Measurements from ENCODE around the gene TRPV4.

- TF ChIP-seq POLR2A (IDR thresholded peaks at IDR 0.05; ENCODE audit: low read depth, low read length) (no peak), CTCF (IDR thresholded peaks at IDR 0.05; ENCODE audit: extremely low read depth in 1 of 2, insufficient read depth in 1 of 2, low read depth in 1 of 2, low read length in 2 of 2) (no peak), MAX (IDR thresholded peaks at IDR 0.05; ENCODE audit: insufficient read depth, insufficient read length) (no peak), MYC (IDR thresholded peaks at IDR 0.05; ENCODE audit: low read depth, low read length) (no peak), FOS (IDR thresholded peaks at IDR 0.05; ENCODE audit: borderline replicate concordance, insufficient read depth, low read length) (no peak), EZH2 (IDR thresholded peaks at IDR 0.05; ENCODE audit: borderline replicate concordance, low read depth, low read length, severe bottlenecking) (no peak), POLR2AphosphoS5 (IDR thresholded peaks at IDR 0.05; ENCODE audit: insufficient read depth, low read depth, low read length) (no peak), JUN (IDR thresholded peaks at IDR 0.05; ENCODE audit: borderline replicate concordance, insufficient read depth, insufficient read length, low read depth) (no peak), GATA2 (IDR thresholded peaks at IDR 0.05; ENCODE audit: insufficient read depth, insufficient read length, low read depth, low read length) (no peak)
These were observed 51.4 kb downstream of the TRPV4 start for GRCh38 chr12:109781668-109782325.

Measured in endothelial cell of umbilical vein (primary cell).